H1 (cell line): ENCODE measurements around the gene LRRC25. TPM values are rescaled to one million over a fixed set of nuclear protein-coding genes. Genes with fewer than 3 reads are reported as not detected.

Experiments used
- CTCF ChIA-PET: fragments of 300-600 bp; sonication (Branson Sonifier 250); formaldehyde crosslinking; loops from one replicate; lab custom pipeline; 2021; ENCODE audit not compliant: partially characterized antibody; lab: Charles Lee
- POLR2A ChIA-PET: fragments of 300-600 bp; sonication (Branson Sonifier 250); formaldehyde crosslinking; loops from one replicate; lab custom pipeline; 2021; ENCODE audit warnings: inconsistent platforms; ENCODE audit not compliant: partially characterized antibody; lab: Charles Lee
- DNase-seq, 2 experiments: peaks; one replicate each; pipeline versions ENCODE4 v3.0.0 to v3.0.0-alpha.2; 2010 to 2022; ENCODE audit warnings: low spot score in 2 of 2, low read depth in 1 of 2, mixed read lengths in 1 of 2
- FAIRE-seq: peaks from 2 replicates; lab custom pipeline; 2011; peaks lifted over from hg19 to GRCh38; lab: Jason Lieb, UNC
- H2AFZ ChIP-seq: 2 replicates; pipeline ENCODE4 v1.8.1; 2012; ENCODE audit warnings: low read length, inconsistent platforms
- H2AK5ac ChIP-seq: 2 replicates; pipeline ENCODE4 v1.6.1; 2013; ENCODE audit warnings: low read depth, low read length
- H2BK120ac ChIP-seq: replicated peaks from 2 replicates; pipeline ENCODE3; 2013; ENCODE audit warnings: low read depth, low read length, inconsistent platforms
- H2BK12ac ChIP-seq: 2 replicates; pipeline ENCODE4 v1.6.1; 2013; ENCODE audit warnings: low read depth, low read length
- H2BK15ac ChIP-seq: 2 replicates; pipeline ENCODE4 v1.6.1; 2013; ENCODE audit warnings: low read length
- H2BK20ac ChIP-seq: 2 replicates; pipeline ENCODE4 v1.6.1; 2013; ENCODE audit warnings: low read length
- H2BK5ac ChIP-seq: 2 replicates; pipeline ENCODE4 v1.6.1; 2013; ENCODE audit warnings: low read depth, low read length
- H3K14ac ChIP-seq: 2 replicates; pipeline ENCODE4 v1.6.1; 2013; ENCODE audit warnings: inconsistent platforms; ENCODE audit not compliant: insufficient read length
- H3K18ac ChIP-seq: 2 replicates; pipeline ENCODE4 v1.6.1; 2013; ENCODE audit warnings: low read length; ENCODE audit errors: extremely low read depth
- H3K23ac ChIP-seq: 2 replicates; pipeline ENCODE4 v1.6.1; 2013; ENCODE audit warnings: inconsistent platforms; ENCODE audit not compliant: insufficient read length
- H3K23me2 ChIP-seq: 2 replicates; pipeline ENCODE4 v1.6.1; 2013; ENCODE audit warnings: low read depth, low read length
- H3K27ac ChIP-seq: 2 replicates; pipeline ENCODE4 v1.6.1; 2011; ENCODE audit warnings: low read depth, low read length, inconsistent platforms
- H3K27me3 ChIP-seq, 4 experiments: replicated peaks in 1 of 4; 1 replicate in 1 of 4; 2 replicates in 3 of 4; pipeline versions ENCODE4 v1.6.1 to v1.8.1; 2011 to 2013; ENCODE audit warnings: low read length in 3 of 4, mild to moderate bottlenecking in 3 of 4, inconsistent platforms in 2 of 4, mixed read lengths in 2 of 4, moderate library complexity in 1 of 4; ENCODE audit not compliant: control insufficient read depth in 3 of 4, insufficient read depth in 3 of 4; ENCODE audit errors: extremely low read depth in 1 of 4
- H3K36me3 ChIP-seq, 4 experiments: 2 replicates each; pipeline versions ENCODE4 v1.6.1 to v1.8.1; 2011 to 2013; ENCODE audit warnings: mild to moderate bottlenecking in 4 of 4, low read length in 3 of 4, moderate library complexity in 2 of 4, control low read depth in 1 of 4, inconsistent platforms in 1 of 4; ENCODE audit not compliant: insufficient read depth in 4 of 4, control insufficient read depth in 2 of 4
- H3K4ac ChIP-seq: replicated peaks from 2 replicates; pipeline ENCODE3; 2013; ENCODE audit warnings: low read length, low read depth, mixed read lengths, inconsistent platforms; ENCODE audit not compliant: insufficient read length
- H3K4me1 ChIP-seq, 4 experiments: replicated peaks in 1 of 4; 1 replicate in 1 of 4; 2 replicates in 3 of 4; pipeline versions ENCODE4 v1.6.1 to v1.8.1; 2011 to 2013; ENCODE audit warnings: low read length in 3 of 4, inconsistent platforms in 2 of 4, mixed read lengths in 1 of 4; ENCODE audit not compliant: insufficient read depth in 4 of 4, control insufficient read depth in 3 of 4
- H3K4me2 ChIP-seq, 2 experiments: 2 replicates each; pipeline versions ENCODE4 v1.6.1 to v1.8.1; 2011 to 2013; ENCODE audit warnings: low read depth in 2 of 2, low read length in 2 of 2, control low read depth in 1 of 2, inconsistent platforms in 1 of 2, mild to moderate bottlenecking in 1 of 2; ENCODE audit not compliant: insufficient read depth in 1 of 2
- H3K4me3 ChIP-seq, 4 experiments: fragments of 200-600, 300-600 bp in 1 of 4; sonication (generic), shearing (Covaris generic), sonication (Bioruptor Twin) in 1 of 4; 2 replicates each; pipeline versions ENCODE4 v1.5.1 to v1.8.1; 2011 to 2016; ENCODE audit warnings: low read length in 4 of 4, low read depth in 3 of 4, control low read depth in 2 of 4, inconsistent platforms in 2 of 4, mild to moderate bottlenecking in 2 of 4, mixed read lengths in 1 of 4, moderate library complexity in 1 of 4; ENCODE audit not compliant: insufficient read depth in 2 of 4; ENCODE audit errors: extremely low read depth in 1 of 4
- H3K56ac ChIP-seq: replicated peaks from 2 replicates; pipeline ENCODE3; 2013; ENCODE audit warnings: low read depth, mild to moderate bottlenecking, mixed read lengths, low read length, inconsistent platforms; ENCODE audit not compliant: insufficient read length
- H3K79me1 ChIP-seq: 2 replicates; pipeline ENCODE4 v1.6.1; 2013; ENCODE audit warnings: low read depth, low read length, control low read depth
- H3K79me2 ChIP-seq, 2 experiments: 2 replicates each; pipeline versions ENCODE4 v1.6.1 to v1.8.1; 2012 to 2013; ENCODE audit warnings: low read length in 2 of 2, mild to moderate bottlenecking in 2 of 2, inconsistent platforms in 1 of 2; ENCODE audit not compliant: insufficient read depth in 2 of 2, control insufficient read depth in 1 of 2
- H3K9ac ChIP-seq, 4 experiments: replicated peaks in 1 of 4; 1 replicate in 1 of 4; 2 replicates in 3 of 4; pipeline versions ENCODE4 v1.6.1 to v1.8.1; 2011 to 2013; ENCODE audit warnings: low read depth in 3 of 4, low read length in 3 of 4, control low read depth in 2 of 4, mild to moderate bottlenecking in 2 of 4, moderate library complexity in 2 of 4, inconsistent platforms in 1 of 4; ENCODE audit errors: extremely low read depth in 1 of 4
- H3K9me3 ChIP-seq, 2 experiments: 2 replicates each; pipeline versions ENCODE4 v1.6.1 to v1.8.1; 2012 to 2013; ENCODE audit warnings: mild to moderate bottlenecking in 2 of 2, moderate library complexity in 2 of 2, control low read depth in 1 of 2, inconsistent platforms in 1 of 2, low read depth in 1 of 2, low read length in 1 of 2, mixed read lengths in 1 of 2; ENCODE audit not compliant: insufficient read depth in 2 of 2
- H4K20me1 ChIP-seq, 2 experiments: replicated peaks in 1 of 2; 2 replicates each; pipeline versions ENCODE3 to v1.8.1; 2011 to 2013; ENCODE audit warnings: inconsistent platforms in 2 of 2, low read length in 2 of 2, mild to moderate bottlenecking in 1 of 2; ENCODE audit not compliant: insufficient read depth in 2 of 2, control insufficient read depth in 1 of 2
- H4K5ac ChIP-seq: 2 replicates; pipeline ENCODE4 v1.6.1; 2013; ENCODE audit warnings: low read length, low read depth, mixed read lengths, inconsistent platforms; ENCODE audit not compliant: insufficient read length
- H4K8ac ChIP-seq: 2 replicates; pipeline ENCODE4 v1.8.0; 2013; ENCODE audit warnings: mild to moderate bottlenecking, moderate library complexity, low read length, inconsistent platforms; ENCODE audit not compliant: insufficient read depth; ENCODE audit errors: extremely low read depth
- H4K91ac ChIP-seq: replicated peaks from 2 replicates; pipeline ENCODE3; 2013; ENCODE audit warnings: low read length, mixed read lengths, inconsistent platforms; ENCODE audit not compliant: insufficient read length
- EP300 ChIP-seq, 2 experiments: IDR thresholded peaks; 1 replicate in 1 of 2; 2 replicates in 1 of 2; pipeline ENCODE4 v1.6.1; 2011 to 2012; ENCODE audit warnings: low read depth in 2 of 2, low read length in 2 of 2, mild to moderate bottlenecking in 2 of 2, borderline replicate concordance in 1 of 2, inconsistent platforms in 1 of 2, moderate library complexity in 1 of 2
- EZH2 ChIP-seq: fragments of 200-600 bp; sonication (generic); IDR thresholded peaks from 2 replicates; pipeline ENCODE4 v1.7.1; 2012; ENCODE audit warnings: low read depth, mild to moderate bottlenecking, moderate library complexity, low read length, inconsistent platforms; ENCODE audit not compliant: severe bottlenecking
- GTF2F1 ChIP-seq: IDR thresholded peaks from 2 replicates; pipeline ENCODE4 v1.6.1; 2012; ENCODE audit warnings: low read depth, low read length, improper control_type of control experiment, borderline replicate concordance
- JUN ChIP-seq: IDR thresholded peaks from 2 replicates; pipeline ENCODE4 v1.6.1; 2011; ENCODE audit warnings: low read depth, mild to moderate bottlenecking, improper control_type of control experiment, low read length
- KDM4A ChIP-seq: IDR thresholded peaks from one replicate; pipeline ENCODE4 v1.7.1; 2012; ENCODE audit warnings: low read depth, mild to moderate bottlenecking, moderate library complexity, low read length, inconsistent platforms; ENCODE audit not compliant: severe bottlenecking
- TAF1 ChIP-seq: IDR thresholded peaks from 2 replicates; pipeline ENCODE4 v1.6.1; 2011; ENCODE audit warnings: mild to moderate bottlenecking, low read depth, low read length
- TAF7 ChIP-seq: optimal IDR thresholded peaks from 2 replicates; pipeline ENCODE3; 2011; ENCODE audit warnings: low read depth, mild to moderate bottlenecking, inconsistent platforms, low read length, moderate library complexity, borderline replicate concordance
- ZNF274 ChIP-seq: IDR thresholded peaks from 2 replicates; pipeline ENCODE4 v1.7.0; 2012; ENCODE audit warnings: low read length, borderline replicate concordance; ENCODE audit errors: extremely low read depth
- WGBS, 2 experiments: shearing (Covaris generic) in 1 of 2; methylation state at CpG; one replicate each; pipeline versions ENCODE4 v1.1.6 to v1.1.7; 2013 to 2015; ENCODE audit warnings: low lambda C conversion rate in 2 of 2, mixed read lengths in 2 of 2, inconsistent platforms in 1 of 2, low coverage in 1 of 2, missing lambda C conversion rate in 1 of 2; ENCODE audit not compliant: insufficient replicate concordance in 2 of 2, insufficient coverage in 1 of 2, insufficient read length in 1 of 2; ENCODE audit errors: extremely low coverage in 1 of 2, missing lambda C conversion rate in 1 of 2; 5-methylcytosine and 5-hydroxymethylcytosine counted together
- polyA plus RNA-seq, 7 experiments: library from polyadenylated mRNA; depleted of rRNA in 3 of 7; stranded (reverse) in 5 of 7; unstranded in 2 of 7; fragments of >200 nt in 5 of 7; fragments of 200-250 nt in 2 of 7; gene quantifications; 1 replicate in 5 of 7; 2 replicates in 1 of 7; 4 replicates in 1 of 7; pipeline versions ENCODE4 v1.2.1 to v1.2.3, GENCODE V29; 2011 to 2013; ENCODE audit warnings: missing spikeins in 2 of 7, mixed read lengths in 2 of 7
- total RNA-seq: library from RNA; stranded (reverse); fragmentation: NEBNext Ultra II Directional; extraction: Animal tissue kit (Norgen Biotek cat#: 25700); gene quantifications from 2 replicates; pipeline ENCODE4 v1.2.1, GENCODE V29; 2021
- TF ChIP-seq, protein P1 (sequence below): IDR thresholded peaks from 2 replicates; pipeline ENCODE4 v1.6.1; 2011; ENCODE audit warnings: low read length, improper control_type of control experiment
- TF ChIP-seq, protein P2 (sequence below): IDR thresholded peaks from 2 replicates; pipeline ENCODE4 v1.6.1; 2012; ENCODE audit warnings: low read length, inconsistent platforms

LRRC25 gene
- total and polyA plus RNA-seq, 2 of the 8 experiments (the other 6 are each of a cell fraction or from before 2014, with no cell fraction given) = 0.20 to 0.41 TPM

DNA sequence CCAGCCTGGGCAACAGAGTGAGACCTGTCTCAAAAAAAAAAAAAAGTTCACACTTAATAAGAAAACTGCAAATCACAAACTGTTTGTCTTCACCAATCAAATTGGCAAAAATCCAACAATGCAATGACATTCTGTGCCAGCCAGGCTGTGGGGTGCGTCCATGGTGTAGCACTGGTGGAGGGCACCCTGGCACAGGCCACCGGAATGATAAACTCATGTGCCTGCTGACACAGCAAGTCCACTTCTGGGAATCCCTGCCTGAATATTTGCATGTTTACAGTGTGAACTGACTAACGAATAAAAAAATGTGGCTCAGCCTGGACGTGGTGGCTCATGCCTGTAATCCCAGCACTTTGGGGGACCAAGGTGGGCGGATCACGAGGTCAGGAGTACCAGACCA is 1.6 kb upstream of the LRRC25 start:
- peaks cover 0 to 3% (median under 1%) of the 10 kb centered on the region in 4 experiments; a peak in 3 of 7 replicates for H3K27me3 ChIP-seq
- POLR2A ChIA-PET = interaction anchor here (1.6 to 3.4 kb wide), 2 partner anchors 18 to 118 kb away, joined by 3 to 12 read pairs; partner anchors contain the start of gene JUND
- H3K4ac ChIP-seq = no peak overlapping the region
- H2BK12ac ChIP-seq = no peak overlapping the region
- no peak overlapping the region for H3K18ac ChIP-seq
- FAIRE-seq = no peak
- DNase-seq = no peak
- H3K23me2 ChIP-seq = no peaks in the 10 kb centered on the region
- H2BK20ac ChIP-seq = no peak overlapping the region
- H3K9me3 ChIP-seq = no peaks in the 10 kb centered on the region
- H2AK5ac ChIP-seq = no peak overlapping the region
- no peak overlapping the region for H4K5ac ChIP-seq
- no peaks in the 10 kb centered on the region for H3K79me2 ChIP-seq
- H4K91ac ChIP-seq = no peak overlapping the region
- H3K23ac ChIP-seq = no peak overlapping the region
- H2AFZ ChIP-seq = no peak overlapping the region
- H4K20me1 ChIP-seq = no peaks in the 10 kb centered on the region
- H3K79me1 ChIP-seq = no peaks in the 10 kb centered on the region
- no peak overlapping the region for H2BK15ac ChIP-seq
- H3K9ac ChIP-seq = no peak overlapping the region
- H3K27ac ChIP-seq = no peak overlapping the region
- no peak overlapping the region for H3K56ac ChIP-seq
- CTCF ChIA-PET = interaction anchor here (0.7 to 12.8 kb wide), 5 partner anchors 10 to 57 kb away, joined by 3 to 174 read pairs (median 15); partner anchors contain the start of gene GDF15
- no peak overlapping the region for H3K14ac ChIP-seq
- H2BK120ac ChIP-seq = no peak overlapping the region
- H3K4me2 ChIP-seq = no peak overlapping the region
- H4K8ac ChIP-seq = no peak overlapping the region
- H3K4me1 ChIP-seq = peaks cover 0 to 12% (median 4%) of the 10 kb centered on the region in 4 experiments; a peak in 5 of 7 replicates
- H3K4me3 ChIP-seq = no peak overlapping the region
- no peaks in the 10 kb centered on the region for H3K36me3 ChIP-seq
- WGBS, 2 experiments = 93% methylated on average over 6 of the region's 6 CpGs; no CpG with 5 or more reads in 1 of the 2 experiments
- H2BK5ac ChIP-seq = no peak overlapping the region
- TF ChIP-seq JUN (no peak), EP300 (IDR thresholded peaks at IDR 0.05; ENCODE audit: borderline replicate concordance in 1 of 2, low read depth in 2 of 2, low read length in 2 of 2) (no peak), TAF7 (no peak), KDM4A (no peak), GTF2F1 (no peak), TAF1 (no peak), ZNF274 (no peak), EZH2 (no peak)
- TF ChIP-seq, protein P1, sequence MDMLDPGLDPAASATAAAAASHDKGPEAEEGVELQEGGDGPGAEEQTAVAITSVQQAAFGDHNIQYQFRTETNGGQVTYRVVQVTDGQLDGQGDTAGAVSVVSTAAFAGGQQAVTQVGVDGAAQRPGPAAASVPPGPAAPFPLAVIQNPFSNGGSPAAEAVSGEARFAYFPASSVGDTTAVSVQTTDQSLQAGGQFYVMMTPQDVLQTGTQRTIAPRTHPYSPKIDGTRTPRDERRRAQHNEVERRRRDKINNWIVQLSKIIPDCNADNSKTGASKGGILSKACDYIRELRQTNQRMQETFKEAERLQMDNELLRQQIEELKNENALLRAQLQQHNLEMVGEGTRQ = no peak
- TF ChIP-seq, protein P2, sequence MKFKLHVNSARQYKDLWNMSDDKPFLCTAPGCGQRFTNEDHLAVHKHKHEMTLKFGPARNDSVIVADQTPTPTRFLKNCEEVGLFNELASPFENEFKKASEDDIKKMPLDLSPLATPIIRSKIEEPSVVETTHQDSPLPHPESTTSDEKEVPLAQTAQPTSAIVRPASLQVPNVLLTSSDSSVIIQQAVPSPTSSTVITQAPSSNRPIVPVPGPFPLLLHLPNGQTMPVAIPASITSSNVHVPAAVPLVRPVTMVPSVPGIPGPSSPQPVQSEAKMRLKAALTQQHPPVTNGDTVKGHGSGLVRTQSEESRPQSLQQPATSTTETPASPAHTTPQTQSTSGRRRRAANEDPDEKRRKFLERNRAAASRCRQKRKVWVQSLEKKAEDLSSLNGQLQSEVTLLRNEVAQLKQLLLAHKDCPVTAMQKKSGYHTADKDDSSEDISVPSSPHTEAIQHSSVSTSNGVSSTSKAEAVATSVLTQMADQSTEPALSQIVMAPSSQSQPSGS = no peak
